ENCODE data around the gene MEIS1. TPM values are rescaled to one million over a fixed set of nuclear protein-coding genes. Genes with fewer than 3 reads are reported as not detected.

The MEIS1 gene
- polyA plus RNA-seq, 1 donor, result 11.7 TPM

DNA sequence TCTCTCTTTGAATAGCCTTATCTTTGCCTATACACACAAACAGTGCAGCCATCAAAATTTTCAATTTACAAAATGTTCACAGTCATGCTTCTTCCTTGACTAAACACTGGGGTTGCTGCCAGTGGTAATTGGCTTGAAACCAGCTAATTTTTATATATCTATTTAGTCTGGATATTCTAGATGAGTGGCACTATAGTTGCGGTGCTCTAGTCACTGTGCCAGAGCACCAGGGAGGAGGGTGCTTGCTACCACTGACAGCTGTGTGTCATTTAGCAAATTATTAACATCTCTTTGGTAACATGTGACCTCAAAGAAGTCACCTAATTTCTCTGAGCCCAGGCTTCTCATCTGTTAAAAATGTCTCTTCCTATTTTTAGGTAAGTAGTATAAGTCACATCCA, 130.4 kb downstream of the MEIS1 start:
- no peak for DNase-seq (ENCODE audit: low read depth)

DNA sequence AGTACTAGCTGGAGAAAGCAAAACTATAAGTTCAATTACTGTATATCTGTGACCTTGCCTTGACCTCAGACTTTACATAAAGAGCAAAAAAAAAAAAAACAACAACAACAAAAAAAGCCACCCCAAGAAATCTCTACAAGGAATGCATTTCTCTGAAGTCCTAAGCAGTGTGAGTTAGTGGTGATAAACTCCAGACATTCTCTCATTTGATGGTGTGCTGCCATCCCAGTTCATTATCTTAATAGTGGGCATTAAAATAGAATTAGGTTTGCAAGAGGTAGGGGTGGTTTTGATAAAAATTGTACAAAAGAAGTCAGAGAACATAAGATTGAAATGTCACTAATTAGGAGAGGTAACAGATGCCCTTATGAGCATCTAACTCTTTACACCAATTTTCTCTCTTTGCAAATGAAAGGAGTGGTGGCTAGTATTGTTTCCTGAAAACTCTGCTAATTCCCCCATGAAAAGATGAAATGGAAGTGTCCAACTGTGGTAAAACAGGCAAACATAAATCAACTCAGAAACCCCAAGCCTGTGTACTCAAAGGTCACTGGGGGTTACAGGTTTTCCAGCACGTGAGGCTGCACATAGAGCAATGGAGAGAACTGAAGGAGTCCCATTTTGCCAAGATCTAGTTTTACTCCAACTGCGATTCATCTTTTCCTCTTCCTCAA, 131.9 kb downstream of the MEIS1 start:
- DNase-seq (ENCODE audit: low read depth), result no peak

DNA sequence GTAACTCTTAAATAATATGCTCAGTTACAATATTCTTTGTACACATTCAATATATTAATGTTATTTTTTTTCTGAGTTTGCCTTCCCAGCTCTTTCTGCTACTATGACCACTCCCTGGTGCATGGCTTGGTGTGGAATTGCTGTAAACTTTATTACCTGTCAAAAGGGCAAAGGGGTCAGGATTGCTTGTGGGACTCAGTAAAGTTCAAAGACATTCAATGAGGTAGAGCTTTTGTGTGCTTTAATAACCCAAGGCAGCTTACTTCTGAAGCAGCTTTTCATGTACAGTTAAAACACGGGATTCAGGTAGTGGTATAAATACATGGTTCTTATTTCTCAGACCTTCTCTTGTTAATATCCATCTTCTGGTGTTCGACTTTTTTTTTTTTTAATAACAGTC, 132.8 kb downstream of the MEIS1 start:
- DNase-seq (ENCODE audit: low read depth), result no peak

DNA sequence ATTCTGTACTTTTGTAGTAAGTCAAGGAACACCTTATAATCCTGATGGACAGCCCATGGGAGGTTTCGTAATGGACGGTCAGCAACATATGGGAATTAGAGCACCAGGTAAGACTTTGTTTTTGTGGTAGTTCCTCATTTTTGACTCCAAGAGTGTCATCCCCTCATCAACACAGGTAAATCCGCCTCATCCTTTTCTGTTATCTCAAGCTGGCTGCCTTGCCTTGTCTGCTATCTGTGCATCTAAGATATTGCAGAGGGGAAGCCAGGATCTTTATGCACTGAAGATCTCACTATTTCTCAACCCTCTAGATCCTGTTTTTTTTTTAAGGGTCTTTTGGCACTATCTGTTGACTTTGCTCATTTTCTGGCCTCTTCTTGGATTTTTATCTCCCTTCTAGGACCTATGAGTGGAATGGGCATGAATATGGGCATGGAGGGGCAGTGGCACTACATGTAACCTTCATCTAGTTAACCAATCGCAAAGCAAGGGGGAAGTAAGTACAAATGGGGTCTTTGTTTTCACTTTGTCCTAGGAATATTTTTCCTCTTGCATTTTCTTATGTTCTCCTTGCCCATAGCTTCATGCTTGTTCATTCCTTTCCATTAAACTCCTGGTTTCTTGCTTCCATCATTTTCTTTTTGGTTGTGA, 133.8 kb downstream of the MEIS1 start:
- no peak for DNase-seq (ENCODE audit: low read depth)

DNA sequence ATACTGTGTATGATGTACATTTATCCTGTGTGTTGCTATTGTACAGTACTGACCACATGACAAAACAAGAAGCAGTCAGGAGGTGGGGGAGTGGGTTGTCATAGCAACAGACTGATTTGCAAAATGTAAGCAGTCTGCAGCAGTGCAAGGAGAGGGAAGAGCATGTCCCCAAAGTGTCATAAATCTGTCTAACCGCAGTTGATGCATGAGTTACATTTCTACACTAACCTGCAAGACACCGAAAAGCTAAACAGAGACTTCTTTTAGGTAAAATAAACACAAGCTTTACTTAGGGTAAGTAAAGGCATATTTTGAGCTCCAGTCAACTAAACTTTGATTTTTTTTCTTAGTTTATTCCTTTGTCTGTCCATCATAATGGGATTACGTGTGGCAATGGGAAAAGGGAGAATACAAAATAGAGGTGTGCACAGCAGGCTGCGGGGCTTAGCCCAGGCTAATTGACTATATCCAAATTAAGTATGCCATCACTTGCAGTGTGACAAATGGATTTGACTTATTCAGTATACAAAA, 134.5 kb downstream of the MEIS1 start:
- DNase-seq (ENCODE audit: low read depth), result no peak

DNA sequence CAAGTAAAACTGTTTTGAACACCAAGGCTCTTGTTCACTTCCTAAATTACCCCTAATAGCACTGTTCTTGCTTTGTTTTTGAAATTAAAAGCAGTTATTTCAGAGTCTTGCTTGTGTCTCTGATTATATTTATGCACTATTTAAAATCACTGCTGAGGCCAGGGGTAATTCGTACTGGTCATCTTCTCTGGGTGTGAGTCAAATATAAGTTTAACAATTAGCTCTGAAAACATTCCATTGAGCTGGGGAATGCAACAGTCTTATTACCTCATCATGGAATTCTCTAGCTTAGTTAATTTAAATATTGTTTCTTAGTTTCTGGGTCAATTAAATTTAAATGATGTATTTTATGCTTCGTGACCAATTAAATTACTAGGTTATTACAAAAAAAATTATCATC, 135.0 kb downstream of the MEIS1 start:
- DNase-seq (ENCODE audit: low read depth), result no peak

DNA sequence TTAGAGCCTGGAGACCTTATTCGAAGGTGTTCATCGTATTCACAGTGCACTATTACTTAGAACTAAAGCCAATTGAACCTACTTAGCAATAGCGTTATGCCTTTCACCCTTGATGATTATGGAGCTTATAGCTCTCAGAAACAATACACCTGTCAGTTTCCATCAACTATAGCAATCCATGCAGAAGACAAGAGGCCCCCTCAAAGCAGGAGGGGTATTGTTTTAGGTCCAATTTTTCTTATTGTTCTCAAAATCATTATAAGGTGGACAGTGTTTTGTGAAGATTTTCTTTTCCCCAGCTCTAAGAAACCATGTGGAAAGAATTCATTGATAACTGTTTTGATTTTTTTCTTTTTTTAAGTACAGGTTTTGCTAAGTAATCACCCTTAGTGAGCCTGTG, 135.5 kb downstream of the MEIS1 start:
- DNase-seq (ENCODE audit: low read depth), result no peak

DNA sequence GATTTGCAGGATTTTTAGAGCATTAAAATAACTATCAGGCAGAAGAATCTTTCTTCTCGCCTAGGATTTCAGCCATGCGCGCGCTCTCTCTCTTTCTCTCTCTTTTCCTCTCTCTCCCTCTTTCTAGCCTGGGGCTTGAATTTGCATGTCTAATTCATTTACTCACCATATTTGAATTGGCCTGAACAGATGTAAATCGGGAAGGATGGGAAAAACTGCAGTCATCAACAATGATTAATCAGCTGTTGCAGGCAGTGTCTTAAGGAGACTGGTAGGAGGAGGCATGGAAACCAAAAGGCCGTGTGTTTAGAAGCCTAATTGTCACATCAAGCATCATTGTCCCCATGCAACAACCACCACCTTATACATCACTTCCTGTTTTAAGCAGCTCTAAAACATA, 137.0 kb downstream of the MEIS1 start:
- no peak for DNase-seq (ENCODE audit: low read depth)

DNA sequence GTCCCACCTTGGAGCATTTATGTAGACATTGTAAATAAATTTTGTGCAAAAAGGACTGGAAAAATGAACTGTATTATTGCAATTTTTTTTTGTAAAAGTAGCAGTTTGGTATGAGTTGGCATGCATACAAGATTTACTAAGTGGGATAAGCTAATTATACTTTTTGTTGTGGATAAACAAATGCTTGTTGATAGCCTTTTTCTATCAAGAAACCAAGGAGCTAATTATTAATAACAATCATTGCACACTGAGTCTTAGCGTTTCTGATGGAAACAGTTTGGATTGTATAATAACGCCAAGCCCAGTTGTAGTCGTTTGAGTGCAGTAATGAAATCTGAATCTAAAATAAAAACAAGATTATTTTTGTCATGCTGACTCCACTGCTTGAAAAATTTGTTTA, 137.5 kb downstream of the MEIS1 start:
- DNase-seq (ENCODE audit: low read depth), result no peak

DNA sequence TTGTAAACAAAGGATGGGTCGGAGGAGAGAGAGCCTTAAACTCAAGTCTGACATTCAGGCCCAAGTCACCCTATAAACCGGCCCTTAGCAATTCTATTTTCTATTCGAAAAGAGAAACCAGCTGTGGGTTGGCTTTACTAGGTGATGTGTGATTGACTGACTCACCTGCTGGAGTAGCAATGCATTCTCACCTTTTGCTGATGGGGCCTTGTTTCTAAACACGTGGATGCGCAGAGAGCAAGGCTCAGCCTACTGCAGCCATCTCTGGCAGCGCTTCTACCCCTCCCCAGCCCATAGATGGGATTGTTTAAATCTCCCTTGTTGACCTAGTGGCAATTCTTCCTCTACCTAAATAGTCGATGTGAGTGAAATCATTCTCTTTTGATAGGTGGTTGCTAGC, 138.5 kb downstream of the MEIS1 start:
- no peak for DNase-seq (ENCODE audit: low read depth)

DNA sequence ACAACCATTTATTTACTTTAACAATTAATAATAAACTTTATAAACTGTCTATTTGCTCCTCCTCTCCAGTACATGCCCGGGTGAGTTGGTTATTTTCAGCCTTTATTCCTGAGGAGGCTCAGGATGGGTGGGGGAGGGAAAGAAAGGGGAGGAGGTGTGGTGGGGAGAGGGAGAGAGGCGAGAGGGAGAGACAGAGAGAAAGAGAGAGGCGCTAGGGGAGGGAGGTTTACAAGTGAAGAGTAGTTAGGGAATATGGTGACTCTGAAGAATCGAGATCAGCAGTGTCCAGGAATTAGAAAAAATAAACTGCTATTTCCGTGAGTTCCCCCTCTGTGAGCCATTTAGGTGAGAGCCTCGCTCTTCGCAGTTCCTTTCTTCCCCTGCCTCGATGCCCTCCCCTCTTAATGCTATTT, 138.9 kb downstream of the MEIS1 start:
- no peak for DNase-seq (ENCODE audit: low read depth)

DNA sequence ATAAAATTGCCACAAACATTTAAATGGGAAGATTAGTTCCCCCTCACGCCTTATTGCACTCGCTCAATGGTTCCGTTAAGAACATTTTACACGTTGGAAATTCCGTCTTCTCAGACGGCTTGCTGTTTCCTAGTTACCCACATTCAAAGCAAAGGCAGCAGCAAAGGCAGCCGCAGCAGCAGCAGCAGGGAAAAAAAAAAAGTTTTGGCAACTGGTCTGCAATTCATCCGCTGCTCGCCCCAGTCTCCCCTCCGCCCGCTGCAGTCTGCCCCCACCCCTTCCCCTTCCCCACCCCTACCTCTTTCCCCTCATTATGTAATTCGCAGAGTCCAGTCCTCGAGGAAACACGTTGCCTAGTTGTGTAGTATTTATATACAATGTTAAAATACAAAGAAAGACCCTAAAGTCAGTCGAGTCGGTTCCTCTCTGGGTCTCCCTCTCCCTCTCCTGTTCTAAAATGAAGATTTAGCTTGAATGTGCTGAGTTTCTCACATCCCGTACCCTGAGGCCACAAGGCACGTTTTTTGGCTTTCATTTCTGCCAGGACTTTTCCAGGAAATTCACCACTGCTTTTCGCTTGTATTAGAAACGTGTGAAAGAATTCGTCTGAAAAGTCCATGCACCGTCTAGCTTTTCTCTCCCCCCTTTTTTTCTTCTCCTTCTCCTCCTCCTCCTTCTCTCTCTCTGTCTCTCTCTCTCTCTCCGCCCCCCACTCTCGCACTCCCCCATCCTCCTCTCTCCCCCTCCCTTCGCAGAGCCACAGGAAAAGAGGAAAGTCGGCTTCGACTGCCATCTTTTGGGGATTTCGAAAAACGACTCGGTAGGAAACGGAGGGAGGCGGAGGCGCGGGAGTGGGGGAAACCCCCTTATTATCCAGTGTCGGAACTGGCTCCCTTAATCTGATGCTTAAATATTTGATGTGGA, 140.0 kb downstream of the MEIS1 start:
- DNase-seq (ENCODE audit: low read depth), result peak; percentile 84

DNA sequence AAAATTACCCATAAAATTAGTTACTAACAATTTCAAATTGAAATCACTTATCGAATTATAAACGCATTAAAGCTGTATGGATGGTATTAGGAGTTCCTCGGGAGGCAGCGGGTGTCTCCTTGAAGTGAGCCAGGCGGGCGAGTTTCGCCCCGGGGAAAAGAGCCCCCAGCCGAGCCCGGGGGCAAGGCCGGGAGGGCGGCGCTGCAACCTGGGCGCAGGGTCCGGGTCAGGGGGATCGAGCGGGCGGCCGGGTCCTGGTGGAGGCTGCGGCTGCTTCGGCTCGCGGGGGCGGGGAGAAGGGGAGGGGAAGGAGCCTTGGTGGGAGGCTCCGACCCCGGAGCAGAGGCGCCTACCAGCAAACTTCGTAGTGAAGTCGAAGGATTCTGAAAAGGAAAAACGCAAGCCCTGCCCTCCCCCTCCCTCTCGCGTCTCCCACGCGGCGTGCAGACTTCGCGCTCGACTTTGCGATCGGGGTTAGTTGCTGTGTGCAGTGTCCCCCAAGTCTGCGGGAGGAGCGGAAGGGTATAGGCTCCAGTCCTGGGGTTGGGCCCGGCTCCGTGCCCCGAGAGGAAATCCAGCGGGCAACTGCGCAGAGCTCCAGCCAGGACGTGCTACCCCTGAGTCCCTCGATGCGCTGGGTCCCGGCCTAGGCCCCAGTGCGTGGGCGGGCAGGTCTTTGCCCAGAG, 140.8 kb downstream of the MEIS1 start:
- DNase-seq (ENCODE audit: low read depth), result no peak

DNA sequence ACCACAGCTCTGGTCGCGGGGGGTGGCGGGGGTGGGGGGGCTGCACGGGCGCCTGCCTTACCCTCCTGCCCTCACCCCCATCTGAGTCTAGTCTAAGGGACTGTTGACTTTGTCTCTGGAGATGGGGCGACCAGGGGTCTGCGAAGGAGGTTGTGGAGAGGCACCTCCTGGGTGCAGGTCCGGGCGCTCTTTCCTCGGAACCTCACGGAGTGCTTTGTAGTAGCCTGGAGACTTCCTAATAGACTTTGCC, 141.3 kb downstream of the MEIS1 start:
- DNase-seq (ENCODE audit: low read depth), result no peak

DNA sequence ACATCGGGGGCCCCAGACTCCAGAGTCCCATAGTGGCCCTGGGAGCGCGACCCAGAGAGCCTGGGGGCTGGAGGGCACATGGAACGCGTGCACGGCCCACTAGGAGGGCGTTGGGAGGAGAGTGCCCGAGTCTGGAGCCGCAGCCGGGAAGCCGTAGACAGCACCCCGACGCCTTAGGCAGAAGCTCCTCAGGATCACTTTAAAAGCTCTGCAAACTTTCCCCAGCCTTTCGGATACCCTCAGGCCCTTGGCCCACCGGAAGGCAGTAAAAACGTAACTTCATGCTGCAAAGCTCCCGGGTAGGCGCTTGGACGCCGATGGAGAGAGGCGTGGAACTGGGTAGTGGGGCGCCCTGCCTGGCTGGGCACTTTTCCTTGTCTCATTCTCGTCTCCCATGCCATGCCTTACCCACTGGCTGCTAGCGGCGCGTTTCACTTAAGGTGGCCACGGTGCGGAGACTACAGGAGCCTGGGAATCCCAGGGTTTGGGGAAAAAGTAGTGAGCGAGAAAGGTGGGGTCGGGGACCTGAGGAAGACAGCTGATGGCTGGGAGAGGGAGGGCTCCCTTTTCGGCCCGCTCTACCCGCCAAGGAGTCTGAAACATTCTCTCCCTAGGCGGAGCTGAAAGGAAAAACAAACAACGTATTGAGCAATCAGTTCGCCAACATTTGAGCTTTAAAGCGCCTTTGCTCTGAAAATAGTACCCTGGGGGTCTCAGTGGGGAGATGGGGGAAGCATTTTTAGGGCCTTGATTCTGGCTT, 141.8 kb downstream of the MEIS1 start:
- DNase-seq (ENCODE audit: low read depth), result no peak

DNA sequence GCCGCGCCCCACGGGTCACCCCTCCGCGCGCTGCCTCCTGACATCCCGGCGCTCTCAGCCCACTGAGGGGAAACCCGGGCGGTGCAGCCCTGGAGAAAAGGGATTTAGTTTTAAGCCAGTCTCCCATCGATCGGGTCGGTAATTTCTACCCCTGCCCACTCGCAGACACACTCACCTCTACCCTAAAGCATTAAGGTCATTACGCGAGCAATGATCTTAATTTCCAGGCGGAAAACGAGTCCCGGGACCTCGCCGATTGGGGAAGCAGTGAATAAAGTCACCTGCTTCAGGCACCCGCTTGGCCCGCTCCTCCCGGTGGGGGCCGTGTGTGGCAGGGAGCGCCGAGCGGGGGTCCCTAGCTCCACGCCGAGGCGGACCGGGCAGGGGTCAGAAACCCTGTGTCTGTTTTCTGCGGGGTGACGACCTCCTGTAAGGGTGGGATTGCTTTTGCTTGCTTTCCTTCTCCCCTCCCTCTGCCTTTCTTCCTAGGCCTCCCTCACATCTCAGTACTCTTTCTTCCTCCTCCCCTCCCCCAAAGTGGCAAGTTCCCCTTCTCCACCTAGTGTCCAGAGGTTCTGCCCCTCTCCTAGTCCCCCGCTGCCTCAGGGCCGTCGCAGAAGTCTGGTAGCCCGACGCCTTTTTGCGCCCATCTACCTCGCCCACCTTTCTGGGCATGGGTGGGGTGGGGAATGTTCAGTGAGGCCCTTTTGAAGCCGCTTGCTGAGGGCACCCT, 142.6 kb downstream of the MEIS1 start:
- DNase-seq (ENCODE audit: low read depth), result no peak

DNA sequence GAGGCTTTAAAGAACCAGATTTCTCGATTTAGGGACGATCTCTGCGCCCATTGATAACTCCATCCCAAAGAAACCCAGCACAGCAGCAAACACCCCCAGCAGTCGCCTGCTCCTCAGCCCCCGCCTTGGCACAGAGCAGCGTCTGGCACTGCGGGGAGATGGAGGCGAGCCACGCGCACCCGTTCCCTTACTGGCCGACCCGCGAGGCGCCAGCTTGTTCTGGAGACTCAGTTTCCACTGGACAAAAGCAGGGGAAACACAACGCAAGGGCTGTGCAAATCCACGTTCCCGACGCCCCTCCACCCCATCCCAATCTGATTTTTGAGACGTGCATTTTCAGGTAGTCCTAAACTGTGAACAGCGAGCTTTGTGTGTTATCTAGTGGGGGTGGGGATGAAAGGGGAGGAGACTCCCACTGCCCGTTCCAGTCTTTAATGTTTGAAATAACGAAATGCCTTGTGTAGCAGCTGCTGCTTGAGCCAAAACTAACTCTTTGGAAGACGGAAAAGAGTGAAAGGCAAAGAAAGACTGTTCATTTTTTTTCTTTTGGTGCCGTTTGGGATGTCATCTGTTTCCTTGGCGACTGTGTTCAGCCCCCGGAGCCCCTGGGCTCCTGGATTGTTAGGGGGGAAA, 143.2 kb downstream of the MEIS1 start:
- no peak for DNase-seq (ENCODE audit: low read depth)

DNA sequence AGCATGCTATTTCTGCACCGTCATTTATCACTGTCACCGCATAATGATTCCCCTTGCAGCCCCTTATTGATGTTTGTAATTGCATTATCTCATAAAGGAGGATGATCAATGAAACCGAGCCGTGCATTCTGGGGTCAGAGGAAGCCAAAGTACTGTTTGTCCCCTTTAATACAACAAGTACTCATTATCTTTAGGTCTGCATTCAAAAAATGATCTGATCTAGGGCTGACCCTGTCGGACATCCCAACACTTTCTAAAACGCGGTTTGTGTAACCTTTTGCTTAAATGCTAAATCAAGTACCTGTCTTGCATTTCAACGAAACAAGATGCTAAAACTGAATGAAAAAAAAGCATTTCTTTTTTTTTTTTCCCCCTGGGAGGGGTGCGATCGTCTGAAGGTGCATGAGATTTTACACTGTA, 143.8 kb downstream of the MEIS1 start:
- no peak for DNase-seq (ENCODE audit: low read depth)

DNA sequence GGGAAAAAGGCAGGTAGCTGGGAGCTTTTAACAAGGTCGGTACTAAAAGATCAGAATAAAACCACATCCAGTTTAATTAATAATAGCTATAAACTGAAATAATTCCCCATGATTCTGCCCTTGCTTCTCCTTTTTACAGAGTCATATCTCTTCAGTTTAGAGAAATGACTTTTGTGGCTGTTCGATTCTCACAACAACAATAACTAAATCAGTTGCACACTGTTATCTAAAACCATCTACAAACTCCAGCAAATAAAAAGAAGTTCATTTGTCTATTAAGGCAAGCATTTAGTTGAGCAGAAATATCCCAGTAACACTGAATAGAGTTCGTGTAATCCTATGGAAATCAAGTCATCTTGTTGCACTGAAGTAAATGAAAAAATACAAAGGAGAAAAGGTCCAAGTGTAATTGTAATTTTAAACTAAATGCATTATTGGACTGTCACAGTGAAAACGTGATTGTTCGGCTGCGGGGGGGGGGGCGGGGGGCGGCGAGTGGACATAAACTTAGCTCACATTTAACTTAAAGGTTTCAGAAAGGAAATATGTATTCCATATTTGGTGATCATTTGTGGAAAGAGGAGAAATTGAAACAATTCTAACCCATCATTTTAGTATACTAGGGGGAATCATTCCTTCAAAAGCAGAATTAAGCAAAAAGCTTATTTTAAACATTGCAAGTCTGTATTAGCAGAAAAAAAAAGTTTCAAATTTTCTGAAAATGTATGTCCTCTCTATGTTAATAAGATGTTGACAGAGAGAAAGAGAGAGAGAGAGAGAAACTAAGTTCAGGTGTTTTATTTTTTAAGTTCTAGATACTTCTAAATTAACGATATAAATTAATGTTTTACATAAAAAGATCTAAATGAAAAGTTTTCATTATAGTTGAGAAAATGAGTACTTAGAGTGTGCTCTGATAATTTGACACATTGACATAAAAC, 144.5 kb downstream of the MEIS1 start:
- no peak for DNase-seq (ENCODE audit: low read depth)

Measured in forelimb muscle (tissue), 1 donor.